T-helper 2 cell treated with Interferon-gamma antibody and Interleukin-4, amounts not matched to agents 5 μg/mL and 100 μg/mL, for 36 hours (primary cell): ENCODE data around the gene SEMA5A.

Source experiments
- DNase-seq: peaks from one replicate; pipeline ENCODE4 v3.0.0; 2021; ENCODE audit warnings: low spot score
- H3K27ac Mint-ChIP-seq: one replicate; pipeline ENCODE4 v1.8.0; 2021; ENCODE audit warnings: mild to moderate bottlenecking, mixed read lengths
- H3K27me3 Mint-ChIP-seq: one replicate; pipeline ENCODE4 v1.8.0; 2021; ENCODE audit warnings: low read depth, mixed read lengths
- H3K36me3 Mint-ChIP-seq: one replicate; pipeline ENCODE4 v1.8.0; 2021; ENCODE audit warnings: low read depth, mixed read lengths
- H3K4me1 Mint-ChIP-seq: one replicate; pipeline ENCODE4 v1.8.0; 2021; ENCODE audit warnings: low read depth, mixed read lengths
- H3K4me3 Mint-ChIP-seq: one replicate; pipeline ENCODE4 v1.8.0; 2022; ENCODE audit warnings: mild to moderate bottlenecking, moderate library complexity, mixed read lengths
- H3K9me3 Mint-ChIP-seq: one replicate; pipeline ENCODE4 v1.8.0; 2021; ENCODE audit warnings: mixed read lengths

Gene SEMA5A

GRCh38 chr5:9212605-9213004 is 333.3 kb downstream of the SEMA5A start:
- Mint-ChIP-seq H3K36me3 (no peaks in the 10 kb centered on the region), H3K27me3 (no peaks in the 10 kb centered on the region), H3K9me3 (no peaks in the 10 kb centered on the region), H3K4me1 (no peaks in the 10 kb centered on the region), H3K27ac (no peak overlapping the region), H3K4me3 (no peak overlapping the region)
- DNase-seq = no peak

DNA sequence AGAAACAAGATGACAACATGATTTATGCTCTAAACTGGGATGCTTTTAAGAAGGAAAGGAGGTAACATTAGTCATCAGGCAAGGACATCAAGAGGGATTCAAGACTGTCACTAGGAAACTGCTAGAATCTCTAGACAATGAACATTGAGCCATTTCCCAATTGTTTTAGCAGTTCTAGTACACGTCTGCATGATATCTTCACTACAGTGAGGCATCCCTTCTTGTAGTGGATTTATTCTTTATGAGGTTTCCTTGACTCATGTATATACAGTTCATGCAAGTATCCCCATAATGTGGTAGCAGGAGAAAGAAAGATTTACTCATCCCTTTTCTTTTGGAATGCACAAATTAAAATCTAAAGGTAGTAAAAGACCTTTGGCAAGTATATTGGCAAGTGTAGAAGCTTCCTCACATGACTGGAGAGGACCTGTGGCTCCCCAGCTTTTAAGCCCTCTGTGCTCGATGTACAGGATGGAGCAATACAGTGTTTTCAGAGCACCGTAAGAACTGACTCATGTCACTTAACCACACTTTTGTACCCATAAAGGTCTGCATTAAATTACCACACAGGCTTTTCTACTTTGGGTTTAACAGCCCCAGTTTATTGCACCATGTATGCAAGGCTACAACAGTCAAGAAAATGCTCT is 335.9 kb downstream of the SEMA5A start:
- H3K9me3 Mint-ChIP-seq = no peaks in the 10 kb centered on the region
- no peak overlapping the region for H3K4me3 Mint-ChIP-seq
- H3K27me3 Mint-ChIP-seq = no peaks in the 10 kb centered on the region
- no peak for DNase-seq
- no peaks in the 10 kb centered on the region for H3K4me1 Mint-ChIP-seq
- H3K36me3 Mint-ChIP-seq = no peaks in the 10 kb centered on the region
- H3K27ac Mint-ChIP-seq = no peak overlapping the region

DNA sequence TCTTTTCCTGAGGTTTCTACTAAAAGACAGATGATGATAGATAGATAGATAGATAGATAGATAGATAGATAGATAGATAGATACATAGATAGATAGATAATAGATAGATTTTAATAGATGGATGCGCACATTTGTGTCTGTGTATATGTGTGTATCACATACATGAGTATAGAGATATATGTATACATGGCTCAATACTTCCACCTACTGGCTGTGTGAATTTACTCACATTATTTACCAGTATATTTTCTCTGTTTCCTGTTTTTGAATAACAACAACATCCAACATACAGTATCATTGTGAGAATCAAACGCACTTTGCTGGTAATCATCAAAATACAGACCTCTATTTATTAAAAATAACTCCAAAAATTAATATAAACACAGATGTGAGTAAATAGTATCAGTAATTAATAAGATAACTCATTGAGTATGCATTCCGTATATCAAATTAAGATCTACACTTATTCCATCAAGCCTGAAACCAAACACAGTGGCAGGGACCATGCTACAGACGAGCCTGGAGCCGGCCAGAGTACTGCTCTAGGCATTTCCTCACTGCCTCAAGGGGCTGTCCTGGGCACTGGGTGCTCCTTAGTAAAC is 338.0 kb downstream of the SEMA5A start:
- Mint-ChIP-seq H3K27ac (no peak overlapping the region), H3K27me3 (no peaks in the 10 kb centered on the region), H3K4me1 (no peaks in the 10 kb centered on the region), H3K4me3 (no peak overlapping the region), H3K36me3 (no peaks in the 10 kb centered on the region), H3K9me3 (no peaks in the 10 kb centered on the region)
- no peak for DNase-seq

DNA sequence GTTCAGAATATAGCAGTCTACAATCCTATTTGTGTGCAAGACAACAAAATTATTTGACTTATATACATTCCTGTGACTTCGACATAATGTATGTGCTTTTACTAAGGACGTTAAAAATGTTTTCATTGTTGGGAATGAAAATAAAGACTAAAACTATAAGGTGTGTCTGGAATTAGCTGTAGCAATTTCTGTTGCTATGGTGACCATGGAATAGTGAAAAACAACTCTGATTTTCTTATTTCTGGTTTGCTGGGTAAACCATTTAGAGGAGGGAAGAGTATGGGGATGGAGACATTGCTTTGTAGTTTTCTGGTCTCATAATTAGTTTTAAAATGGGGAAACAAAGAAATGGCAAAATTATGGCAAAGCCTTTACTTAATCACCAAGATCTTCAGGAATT is 343.2 kb downstream of the SEMA5A start:
- Mint-ChIP-seq H3K4me3 (no peak overlapping the region), H3K4me1 (no peaks in the 10 kb centered on the region), H3K9me3 (no peaks in the 10 kb centered on the region), H3K36me3 (no peaks in the 10 kb centered on the region), H3K27me3 (no peaks in the 10 kb centered on the region), H3K27ac (no peak overlapping the region)
- DNase-seq = no peak

DNA sequence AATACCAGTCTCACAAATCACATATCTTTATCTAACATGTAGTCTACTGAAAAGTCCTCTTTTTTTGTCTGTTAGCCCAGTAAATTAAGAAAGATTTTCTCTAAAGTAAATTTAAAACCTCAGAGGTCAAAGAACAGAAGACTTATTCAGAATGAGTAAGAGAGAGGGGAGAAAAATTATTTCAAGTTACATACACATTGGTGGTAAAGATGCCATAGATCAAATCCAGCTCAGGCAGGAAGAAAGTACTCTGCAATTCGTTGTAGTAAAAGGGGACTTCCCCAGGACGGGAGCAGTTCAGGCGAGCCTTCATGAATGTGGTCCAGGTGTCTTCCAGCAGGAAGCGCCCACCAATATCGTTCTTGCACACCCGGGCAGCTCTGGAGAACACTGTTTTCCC is 344.1 kb downstream of the SEMA5A start:
- H3K36me3 Mint-ChIP-seq = no peaks in the 10 kb centered on the region
- no peaks in the 10 kb centered on the region for H3K4me1 Mint-ChIP-seq

DNA sequence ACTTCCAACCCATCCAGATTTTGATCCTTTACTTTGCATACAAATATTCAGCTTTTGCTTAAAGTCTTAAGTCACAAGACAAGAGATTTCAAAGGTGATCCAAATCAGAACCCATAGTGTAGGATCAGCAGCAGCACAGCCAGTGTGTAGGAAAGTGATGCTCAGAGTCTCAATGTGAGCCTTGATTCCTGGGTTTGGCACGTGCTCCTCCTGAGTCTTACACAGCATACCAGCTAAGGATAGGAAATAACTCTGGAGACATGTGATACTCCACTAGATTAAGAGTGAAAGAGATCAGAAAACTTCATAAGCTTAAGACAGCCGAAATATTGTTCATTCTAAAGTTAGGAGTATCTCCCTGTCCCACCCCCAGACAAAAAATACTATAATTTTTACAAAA is 344.9 kb downstream of the SEMA5A start:
- H3K27ac Mint-ChIP-seq = no peak overlapping the region
- H3K36me3 Mint-ChIP-seq = no peaks in the 10 kb centered on the region
- no peak overlapping the region for H3K4me3 Mint-ChIP-seq

More for the DNA sequence above, 344.1 kb downstream of the SEMA5A start:
- Mint-ChIP-seq H3K9me3 (no peaks in the 10 kb centered on the region), H3K27me3 (no peaks in the 10 kb centered on the region), H3K27ac (no peak overlapping the region), H3K4me3 (no peak overlapping the region)
- no peak for DNase-seq

DNA sequence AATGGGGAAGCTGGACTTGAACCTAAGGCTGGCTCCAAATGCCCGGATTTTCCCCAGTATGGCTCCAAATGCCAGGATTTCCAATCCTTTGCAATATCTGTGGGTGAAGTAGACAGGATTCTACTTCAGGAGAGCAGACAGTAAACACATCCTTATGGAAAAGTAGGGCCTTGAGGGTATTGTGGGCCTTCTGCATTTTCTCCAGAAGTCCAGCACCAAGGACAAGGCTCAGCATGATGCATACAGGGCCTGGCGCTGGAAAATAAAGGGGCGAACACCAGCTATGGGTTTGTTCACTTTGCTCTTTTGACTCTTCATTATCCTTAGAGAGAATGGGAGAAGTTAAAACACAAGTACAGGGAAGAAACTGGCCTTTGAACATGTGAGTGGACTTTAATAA is 347.5 kb downstream of the SEMA5A start:
- H3K27ac Mint-ChIP-seq = no peak overlapping the region

More for the DNA sequence above, 344.9 kb downstream of the SEMA5A start:
- Mint-ChIP-seq H3K4me1 (no peaks in the 10 kb centered on the region), H3K9me3 (no peaks in the 10 kb centered on the region), H3K27me3 (no peaks in the 10 kb centered on the region)
- DNase-seq = no peak

DNA sequence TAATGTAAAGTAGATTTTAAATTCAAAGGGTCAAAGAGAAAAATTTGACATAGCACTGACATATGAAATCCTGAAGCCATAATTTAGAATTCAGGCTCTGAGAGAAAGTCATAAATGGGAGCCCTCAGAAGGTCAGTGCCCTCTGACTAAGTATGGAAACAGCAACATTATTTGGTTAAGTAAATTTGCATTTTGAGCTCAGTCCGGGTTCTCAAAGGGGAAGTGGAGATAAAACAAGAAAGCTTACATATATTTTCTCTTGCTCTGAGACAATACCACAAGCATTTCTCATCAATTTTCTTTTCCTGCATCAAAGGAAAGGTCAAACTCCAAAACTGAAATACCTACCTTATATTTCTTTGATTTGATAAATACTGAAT is 348.0 kb downstream of the SEMA5A start:
- no peaks in the 10 kb centered on the region for H3K36me3 Mint-ChIP-seq
- H3K27me3 Mint-ChIP-seq = no peaks in the 10 kb centered on the region
- no peaks in the 10 kb centered on the region for H3K9me3 Mint-ChIP-seq
- no peak overlapping the region for H3K27ac Mint-ChIP-seq
- DNase-seq = no peak
- no peak overlapping the region for H3K4me3 Mint-ChIP-seq
- H3K4me1 Mint-ChIP-seq = no peaks in the 10 kb centered on the region

More for the DNA sequence above, 347.5 kb downstream of the SEMA5A start:
- no peak for DNase-seq
- Mint-ChIP-seq H3K4me1 (no peaks in the 10 kb centered on the region), H3K27me3 (no peaks in the 10 kb centered on the region), H3K9me3 (no peaks in the 10 kb centered on the region), H3K4me3 (no peak overlapping the region), H3K36me3 (no peaks in the 10 kb centered on the region)

DNA sequence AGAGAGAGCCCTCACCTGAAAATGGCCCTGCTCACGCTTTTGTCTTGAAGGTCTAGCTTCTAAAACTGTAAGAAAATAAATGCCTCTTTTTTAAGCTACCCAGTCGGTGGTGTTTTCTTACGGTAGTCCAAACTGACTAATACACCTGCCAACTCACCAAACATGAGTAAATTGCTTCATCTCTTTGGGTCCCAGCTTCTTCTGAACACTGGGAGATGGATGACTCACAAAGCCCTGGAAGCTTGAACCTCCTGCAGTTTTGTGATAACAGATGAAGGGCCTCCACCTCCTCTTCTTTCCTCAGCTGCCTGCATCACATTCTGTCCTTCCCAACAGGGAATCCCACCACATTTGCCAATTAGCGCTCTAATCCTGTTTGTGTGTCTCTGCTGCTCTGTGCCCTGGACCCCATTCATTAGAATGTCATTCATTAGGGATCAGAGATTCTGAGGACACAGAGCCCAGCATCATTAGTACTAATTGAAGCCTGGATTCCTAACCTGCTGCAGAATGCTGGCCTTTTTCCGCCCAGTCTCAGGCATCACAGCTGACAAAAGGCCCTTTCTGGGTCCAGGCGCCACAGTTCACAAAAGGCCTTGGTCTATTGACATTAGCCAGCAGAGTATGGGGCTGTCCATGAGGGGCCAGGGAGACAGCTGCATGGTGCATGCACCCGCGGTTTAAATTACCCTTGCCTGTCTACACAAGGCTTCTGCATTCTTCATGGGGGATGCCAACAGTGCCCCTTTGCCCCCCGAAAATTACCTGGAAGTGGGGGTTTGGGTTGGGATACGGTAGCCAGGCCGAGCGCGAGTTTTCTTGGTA is 349.3 kb downstream of the SEMA5A start:
- Mint-ChIP-seq H3K9me3 (no peaks in the 10 kb centered on the region), H3K4me1 (no peaks in the 10 kb centered on the region), H3K27ac (no peak overlapping the region), H3K36me3 (no peaks in the 10 kb centered on the region), H3K27me3 (no peaks in the 10 kb centered on the region), H3K4me3 (no peak overlapping the region)
- no peak for DNase-seq

GRCh38 chr5:9194509-9194908 is 351.4 kb downstream of the SEMA5A start:
- H3K27ac Mint-ChIP-seq = no peak overlapping the region
- H3K4me1 Mint-ChIP-seq = no peaks in the 10 kb centered on the region
- DNase-seq = no peak
- no peaks in the 10 kb centered on the region for H3K9me3 Mint-ChIP-seq
- no peak overlapping the region for H3K4me3 Mint-ChIP-seq
- no peaks in the 10 kb centered on the region for H3K36me3 Mint-ChIP-seq
- no peaks in the 10 kb centered on the region for H3K27me3 Mint-ChIP-seq

GRCh38 chr5:9192266-9192665 is 353.6 kb downstream of the SEMA5A start:
- H3K4me3 Mint-ChIP-seq = no peak overlapping the region
- H3K9me3 Mint-ChIP-seq = peaks cover 6% of the 10 kb centered on the region
- no peaks in the 10 kb centered on the region for H3K4me1 Mint-ChIP-seq
- no peak overlapping the region for H3K27ac Mint-ChIP-seq
- DNase-seq = no peak
- no peaks in the 10 kb centered on the region for H3K36me3 Mint-ChIP-seq
- H3K27me3 Mint-ChIP-seq = no peaks in the 10 kb centered on the region

DNA sequence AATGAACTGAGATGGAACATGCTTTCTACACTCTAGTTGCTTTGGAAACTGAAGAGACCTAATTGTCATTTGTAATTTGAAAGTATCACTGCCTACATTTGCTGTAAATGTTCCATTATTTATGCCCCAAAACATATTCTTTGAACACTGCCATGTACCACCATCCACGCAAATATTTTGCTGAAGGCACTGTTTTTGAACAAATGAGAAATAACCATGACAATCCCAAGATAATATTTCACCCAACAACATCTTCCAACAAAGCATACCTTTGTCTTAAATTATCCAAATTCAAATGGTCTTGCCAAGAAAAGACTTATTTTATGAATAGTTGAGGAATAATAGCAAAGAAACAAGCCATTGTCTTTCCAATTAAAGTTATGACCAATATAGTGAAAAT is 356.2 kb downstream of the SEMA5A start:
- no peak overlapping the region for H3K4me3 Mint-ChIP-seq
- H3K4me1 Mint-ChIP-seq = no peaks in the 10 kb centered on the region
- H3K27ac Mint-ChIP-seq = no peak overlapping the region
- H3K36me3 Mint-ChIP-seq = no peaks in the 10 kb centered on the region
- H3K9me3 Mint-ChIP-seq = peaks cover 6% of the 10 kb centered on the region
- no peak for DNase-seq
- H3K27me3 Mint-ChIP-seq = no peaks in the 10 kb centered on the region

DNA sequence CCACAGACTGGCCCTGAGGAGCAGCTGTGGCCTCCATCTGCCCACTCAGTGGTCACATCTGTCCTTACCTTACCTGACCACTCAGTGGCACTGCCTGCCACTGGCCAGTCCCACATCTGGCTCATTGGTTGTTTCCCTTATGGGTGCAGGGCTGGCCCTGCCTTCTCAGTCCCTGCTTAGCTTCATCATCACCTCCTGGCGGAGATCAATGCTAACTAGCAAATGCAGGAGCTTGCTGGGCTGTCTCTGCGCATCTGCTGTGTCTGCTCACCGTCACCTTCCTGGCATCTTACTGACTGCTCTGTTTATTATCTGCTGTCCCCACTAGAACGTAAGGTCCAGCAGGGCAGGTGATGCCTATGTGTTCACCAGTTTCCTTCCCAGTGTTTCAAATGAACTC is 356.9 kb downstream of the SEMA5A start:
- no peaks in the 10 kb centered on the region for H3K36me3 Mint-ChIP-seq
- DNase-seq = no peak
- no peak overlapping the region for H3K4me3 Mint-ChIP-seq
- H3K27me3 Mint-ChIP-seq = no peaks in the 10 kb centered on the region
- peaks cover 6% of the 10 kb centered on the region for H3K9me3 Mint-ChIP-seq
- no peak overlapping the region for H3K27ac Mint-ChIP-seq
- H3K4me1 Mint-ChIP-seq = no peaks in the 10 kb centered on the region

DNA sequence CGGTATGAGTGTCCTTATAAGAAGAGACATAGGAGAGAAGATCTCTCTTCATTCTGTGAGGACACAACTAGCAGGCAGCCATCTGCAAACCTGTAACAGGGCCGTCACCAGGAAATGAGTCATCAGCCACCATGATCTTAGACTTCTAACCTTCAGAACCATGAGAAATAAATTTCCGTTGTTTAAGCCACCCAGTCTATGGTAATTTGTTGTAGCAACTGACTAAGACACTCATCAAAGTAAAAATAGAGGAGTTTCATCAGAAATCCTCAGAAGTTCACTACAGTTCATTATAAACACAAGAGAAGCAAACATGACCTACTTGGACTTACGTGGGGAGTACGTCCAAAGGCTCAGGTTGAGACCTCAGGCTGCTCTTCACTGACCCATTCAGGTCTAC is 357.7 kb downstream of the SEMA5A start:
- Mint-ChIP-seq H3K9me3 (peaks cover 6% of the 10 kb centered on the region), H3K4me3 (no peak overlapping the region), H3K27ac (no peak overlapping the region), H3K36me3 (no peaks in the 10 kb centered on the region), H3K4me1 (no peaks in the 10 kb centered on the region), H3K27me3 (no peaks in the 10 kb centered on the region)
- DNase-seq = no peak
